GM18511 (cell line): ENCODE results near the gene SAG.
"Not testable (repeated sequence)": the region's sequence is repeated elsewhere in the genome, so short reads cannot be mapped to it uniquely, and the experiment has no call there.

ENCODE experiments used
- ATAC-seq: cut with Tn5 transposase; IDR thresholded peaks from one replicate; pipeline ENCODE4 v1.9.1; 2021; ENCODE audit warnings: mild to moderate bottlenecking, moderate library complexity; ENCODE audit not compliant: unreplicated experiment

SAG gene

GRCh38 chr2:233328922-233329321 is 21.3 kb downstream of the SAG start:
- no peak for ATAC-seq

- ATAC-seq: no peak
Observed at GRCh38 chr2:233329489-233330135, 22.0 kb downstream of the SAG start.

GRCh38 chr2:233331536-233331935 is 23.9 kb downstream of the SAG start:
- peak; percentile 97 for ATAC-seq

GRCh38 chr2:233332125-233332524 is 24.5 kb downstream of the SAG start:
- ATAC-seq: no peak

GRCh38 chr2:233334915-233335314 is 27.3 kb downstream of the SAG start:
- ATAC-seq: no peak

- ATAC-seq: not testable (repeated sequence)
Observed at GRCh38 chr2:233336091-233336490, 28.5 kb downstream of the SAG start.

GRCh38 chr2:233336541-233336940 is 28.9 kb downstream of the SAG start:
- no peak for ATAC-seq

- ATAC-seq: no peak
Observed at GRCh38 chr2:233338046-233338445, 30.4 kb downstream of the SAG start.

GRCh38 chr2:233338812-233339368 is 31.3 kb downstream of the SAG start:
- no peak for ATAC-seq

GRCh38 chr2:233339427-233339826 is 31.8 kb downstream of the SAG start:
- no peak for ATAC-seq

- no peak for ATAC-seq
Observed at GRCh38 chr2:233341296-233341695, 33.7 kb downstream of the SAG start.

GRCh38 chr2:233342301-233342700 is 34.7 kb downstream of the SAG start:
- ATAC-seq: no peak

GRCh38 chr2:233343171-233343705 is 35.6 kb downstream of the SAG start:
- ATAC-seq: no peak

- no peak for ATAC-seq
Observed at GRCh38 chr2:233346376-233346775, 38.8 kb downstream of the SAG start.

GRCh38 chr2:233346930-233347329 is 39.3 kb downstream of the SAG start:
- no peak for ATAC-seq

- ATAC-seq: peak; percentile 69
Observed at GRCh38 chr2:233349005-233349998, 41.7 kb downstream of the SAG start.

GRCh38 chr2:233350708-233351107 is 43.1 kb downstream of the SAG start:
- ATAC-seq: no peak

GRCh38 chr2:233351423-233351822 is 43.8 kb downstream of the SAG start:
- no peak for ATAC-seq

GRCh38 chr2:233352141-233352842 is 44.7 kb downstream of the SAG start:
- ATAC-seq: no peak

GRCh38 chr2:233353101-233353768 is 45.6 kb downstream of the SAG start:
- ATAC-seq: peak; percentile 3
